IPS DF 4.7 (cell line): Measurements from ENCODE around the gene MYL7.

Experiments used
- DNase-seq: peaks from one replicate; pipeline ENCODE4 v3.0.0-alpha.2; 2013; ENCODE audit warnings: low spot score; ENCODE audit errors: extremely low read depth

The MYL7 gene

GRCh38 chr7:44150966-44151941 is 10.1 kb upstream of the MYL7 start:
- DNase-seq = no peak

DNA sequence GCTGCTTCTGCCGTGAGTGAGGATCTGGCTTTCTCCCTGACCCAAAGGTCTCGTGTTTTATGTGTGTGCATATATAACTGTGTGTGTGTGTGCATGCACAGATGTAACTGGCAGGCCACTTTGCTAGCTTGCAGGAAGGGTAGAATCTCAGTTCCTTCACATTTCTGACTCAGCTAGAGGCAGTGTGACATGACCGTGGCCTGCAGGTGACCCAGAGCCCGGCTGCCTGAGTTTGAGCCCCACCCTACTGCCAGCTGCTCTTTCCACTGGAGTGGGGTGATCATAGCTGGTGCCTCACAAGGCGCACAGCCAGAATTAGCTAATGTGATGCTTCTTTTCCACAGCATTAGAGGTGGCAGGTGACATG is 9.3 kb upstream of the MYL7 start:
- no peak for DNase-seq

DNA sequence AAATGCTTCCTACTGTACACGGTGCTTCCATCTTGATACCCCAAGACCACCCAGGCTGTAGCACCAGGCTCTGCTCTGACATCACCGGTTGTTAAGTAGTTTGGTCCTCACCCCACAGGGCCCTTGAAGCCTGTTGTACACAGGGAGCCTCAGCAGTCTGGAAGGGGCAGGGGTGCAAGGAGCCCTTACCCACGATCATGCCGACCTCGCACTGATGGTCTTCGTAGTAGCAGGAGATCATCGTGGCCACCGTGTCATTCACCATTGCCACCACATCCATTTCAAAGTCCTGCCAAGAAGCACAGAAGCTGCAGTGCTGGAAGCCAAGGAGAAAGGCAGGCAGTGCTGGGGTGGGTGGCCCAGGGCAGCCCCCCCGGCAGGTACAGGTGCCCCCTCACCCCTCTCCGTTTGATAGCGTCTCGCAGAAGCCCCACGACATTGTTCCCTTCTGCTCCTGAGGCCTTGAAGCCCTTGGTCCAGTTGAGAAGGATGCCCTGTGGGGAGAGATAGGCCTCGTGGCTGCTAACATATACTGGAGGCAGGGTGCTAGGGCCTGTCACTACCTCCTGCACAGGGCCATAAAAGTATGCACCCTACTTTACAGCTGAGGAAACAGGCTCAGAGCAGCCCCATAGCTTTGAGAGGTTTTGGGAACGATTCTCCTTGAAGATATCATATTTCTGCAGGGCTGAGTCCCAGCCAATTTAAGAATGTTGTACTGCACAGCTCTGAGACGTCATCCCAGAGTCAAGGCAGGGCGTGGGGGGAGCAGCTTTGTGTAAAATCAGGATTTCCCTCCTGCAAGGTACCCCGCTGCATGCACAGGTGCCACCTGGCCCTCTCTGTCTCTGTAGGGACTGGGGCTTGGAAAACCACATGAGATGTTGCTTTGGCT is 8.7 kb upstream of the MYL7 start:
- no peak for DNase-seq

- DNase-seq = no peak
Measured at GRCh38 chr7:44148961-44149536, 7.9 kb upstream of the MYL7 start.

DNA sequence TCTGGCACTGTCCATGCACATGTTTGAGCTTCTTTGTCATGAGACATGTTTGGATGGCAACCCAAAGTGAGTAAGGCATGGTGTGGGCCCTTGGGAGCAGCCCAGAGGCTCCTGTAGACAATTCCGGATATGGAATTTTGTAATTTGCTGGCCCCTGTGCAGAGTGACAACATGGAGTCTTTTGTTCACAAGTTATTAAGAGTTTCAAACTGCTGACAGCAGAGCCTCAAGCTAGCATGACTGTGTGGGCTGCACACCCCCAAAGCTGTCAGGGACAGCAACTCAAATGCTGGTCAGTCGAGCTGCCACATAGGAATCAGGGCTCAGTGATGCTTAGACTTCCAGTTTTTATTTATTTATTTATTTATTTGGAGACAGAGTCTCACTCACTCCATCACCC is 7.0 kb upstream of the MYL7 start:
- DNase-seq = no peak

DNA sequence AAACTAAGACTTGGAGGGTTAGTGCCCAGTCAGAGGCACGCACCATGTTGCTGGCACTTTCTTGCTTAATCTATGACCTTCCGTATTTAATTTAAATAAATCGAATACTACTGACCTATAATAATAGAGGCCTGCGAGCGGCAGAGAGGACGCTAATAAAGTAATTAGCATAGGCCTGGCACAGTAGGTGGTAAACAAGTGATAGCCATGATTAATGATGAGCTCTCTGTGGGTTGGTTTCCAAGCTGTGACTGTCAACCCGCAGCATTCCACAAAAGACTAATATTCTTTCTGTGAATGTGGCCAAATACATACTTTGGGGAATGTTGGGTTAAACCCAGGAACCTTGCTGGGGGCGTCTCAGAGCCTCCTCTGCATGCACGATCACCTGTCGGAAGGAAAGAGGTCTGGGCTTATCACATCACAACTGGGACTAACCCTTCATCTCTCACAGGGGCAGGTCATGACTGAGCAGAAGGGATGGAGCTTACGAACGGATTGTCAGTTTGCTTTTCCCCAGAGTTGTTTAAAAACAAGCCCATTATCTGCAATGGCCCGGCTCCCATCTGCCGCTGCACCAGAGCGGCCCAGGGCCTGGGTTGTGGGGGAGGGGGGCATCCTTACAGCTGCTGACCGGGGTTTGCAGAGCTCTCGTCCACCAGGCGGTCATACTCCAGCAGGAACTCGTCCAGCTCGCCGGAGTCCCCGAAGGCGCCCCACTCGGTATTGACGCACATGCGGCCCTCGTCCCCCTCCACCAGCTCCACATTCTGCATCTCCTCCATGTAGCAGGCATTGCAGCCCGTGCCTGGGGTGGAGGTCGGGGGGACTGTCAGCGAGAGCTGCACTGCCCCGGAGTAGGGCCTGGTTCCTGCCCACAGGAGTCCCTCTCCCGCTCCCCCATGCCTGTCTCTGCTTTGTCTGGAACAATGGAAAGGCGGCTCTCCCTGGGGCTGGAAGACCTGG is 6.2 kb upstream of the MYL7 start:
- DNase-seq = no peak

GRCh38 chr7:44145969-44146911 is 5.1 kb upstream of the MYL7 start:
- DNase-seq = no peak

DNA sequence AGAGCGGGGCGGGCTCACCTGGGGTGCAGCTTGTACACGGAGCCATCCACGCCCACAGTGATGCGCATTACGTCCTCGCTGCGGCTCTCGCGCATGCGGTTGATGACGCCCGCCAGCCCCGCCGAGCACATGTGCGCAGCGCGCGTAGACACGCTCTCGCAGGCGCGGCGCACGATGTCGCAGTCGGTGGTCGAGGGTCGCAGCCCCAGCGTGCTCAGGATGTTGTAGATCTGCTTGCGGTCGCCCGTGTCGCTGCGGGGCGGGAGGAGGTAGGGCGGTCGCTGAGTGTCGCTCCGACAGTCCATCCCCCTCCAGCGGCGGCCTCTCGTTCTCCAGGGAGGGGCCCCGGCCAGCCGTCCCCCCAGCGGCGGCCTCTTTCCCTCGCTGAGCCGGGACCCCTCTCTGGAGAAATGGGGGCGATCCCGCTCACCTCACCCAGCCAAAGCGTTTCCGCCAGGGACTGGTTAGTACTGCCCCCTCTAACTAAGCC is 4.4 kb upstream of the MYL7 start:
- no peak for DNase-seq

- DNase-seq = no peak
Measured at GRCh38 chr7:44144968-44145478, 3.9 kb upstream of the MYL7 start.

DNA sequence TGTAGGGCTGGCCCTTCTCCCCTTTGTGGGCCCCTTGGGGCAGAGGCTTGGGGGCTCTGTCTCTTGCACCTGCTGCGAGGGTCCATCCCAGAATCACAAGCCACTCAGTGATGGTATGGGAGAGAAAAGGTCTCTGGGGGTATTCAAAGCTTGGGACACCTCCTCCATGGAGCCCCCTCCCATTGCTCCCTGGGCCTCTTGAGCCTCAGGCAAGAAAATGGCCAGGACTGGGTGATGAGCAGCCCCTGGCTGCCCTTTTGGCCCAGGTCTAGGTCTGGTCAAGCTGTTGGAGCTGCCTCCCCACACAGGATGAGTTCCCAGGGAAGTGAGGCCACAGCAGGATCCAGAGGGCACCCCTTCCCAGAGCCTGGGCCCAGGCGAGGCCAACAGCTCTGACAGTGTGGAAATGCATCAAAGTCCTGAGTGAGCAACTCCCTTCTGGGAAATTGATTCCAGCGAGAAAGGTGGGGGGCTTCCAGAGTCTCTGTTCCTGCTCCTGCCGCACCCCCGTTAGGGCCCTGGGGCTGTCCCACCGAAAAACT is 3.4 kb upstream of the MYL7 start:
- DNase-seq = no peak

DNA sequence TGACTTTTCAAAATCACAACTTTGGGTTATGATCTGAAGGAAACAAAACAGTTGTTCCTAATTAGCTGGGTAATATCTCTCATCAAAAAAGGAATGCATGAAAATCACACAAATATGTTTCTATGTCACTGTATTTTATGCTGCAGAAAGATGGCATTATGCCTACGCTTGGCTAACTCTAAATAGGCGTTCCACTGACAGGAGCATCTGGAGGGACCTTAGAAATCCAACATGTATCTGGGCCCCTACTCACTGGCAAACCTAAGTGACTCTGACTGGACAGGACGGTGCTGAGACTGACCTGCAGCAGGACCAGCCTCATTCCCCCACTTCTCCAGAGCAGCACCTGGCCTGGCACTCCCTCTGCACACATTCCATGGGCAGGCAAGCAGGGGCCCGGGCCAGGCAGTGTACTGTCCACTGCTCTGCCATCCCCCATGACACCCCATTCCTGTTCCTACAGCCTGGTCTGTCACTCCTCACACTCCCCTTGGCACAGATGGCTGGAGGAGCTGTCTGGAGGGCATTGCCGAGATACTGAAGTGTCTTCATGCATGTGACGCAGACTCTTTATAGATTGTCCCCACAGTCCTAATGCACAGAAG is 2.6 kb upstream of the MYL7 start:
- DNase-seq = no peak

GRCh38 chr7:44142028-44142427 is 896 bp upstream of the MYL7 start:
- DNase-seq = no peak

DNA sequence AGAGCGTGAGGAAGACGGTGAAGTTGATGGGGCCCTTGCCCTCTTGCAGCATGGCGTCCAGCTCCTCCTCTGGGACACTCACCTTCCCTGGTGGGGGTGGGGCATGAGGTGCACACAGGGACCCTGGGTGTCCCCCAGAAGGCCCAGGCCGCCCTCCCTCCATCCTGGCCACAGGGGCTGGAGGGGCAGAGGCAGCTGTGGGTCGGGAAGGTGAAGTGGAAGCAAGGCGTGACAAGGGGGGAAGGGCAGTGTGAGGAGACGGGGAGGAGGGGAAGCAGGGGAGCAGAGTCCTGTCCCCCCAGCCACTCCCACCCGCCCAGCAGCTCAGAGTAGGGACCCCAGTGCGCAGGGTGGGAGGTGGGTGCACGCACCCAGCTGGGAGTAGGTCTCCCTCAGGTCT is 791 bp downstream of the MYL7 start:
- DNase-seq = no peak

- no peak for DNase-seq
Measured at GRCh38 chr7:44139311-44140010, 1.7 kb downstream of the MYL7 start.

DNA sequence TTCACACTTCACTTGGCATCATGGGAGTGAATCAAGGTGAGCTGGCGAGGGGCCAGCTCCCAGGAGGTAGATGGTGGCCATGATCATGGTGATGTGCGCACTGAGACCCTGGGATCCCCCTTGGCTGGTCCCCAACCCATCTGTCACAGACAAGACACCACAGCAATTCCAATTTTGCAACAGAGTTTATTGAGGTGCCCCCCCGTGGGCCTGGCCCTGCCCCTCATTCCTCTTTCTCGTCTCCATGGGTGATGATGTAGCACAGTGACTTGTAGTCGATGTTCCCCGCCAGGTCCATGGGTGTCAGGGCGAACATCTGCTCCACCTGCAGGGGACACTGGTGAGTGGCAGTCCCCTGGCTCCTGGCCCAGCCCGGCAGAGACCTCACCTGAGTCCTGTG is 2.4 kb downstream of the MYL7 start:
- no peak for DNase-seq

GRCh38 chr7:44136731-44137130 is 4.4 kb downstream of the MYL7 start:
- no peak for DNase-seq

GRCh38 chr7:44134943-44135628 is 6.0 kb downstream of the MYL7 start:
- DNase-seq = no peak
